CD4-positive, alpha-beta T cell (primary cell): ENCODE measurements around the gene FUBP3. TPM values are rescaled to one million over a fixed set of nuclear protein-coding genes. Genes with fewer than 3 reads are reported as not detected.

Source experiments
- ATAC-seq: fragments of 200-7000 bp; cut with Tn5 transposase; one replicate; pipeline ENCODE4 v1.10.0; 2022; ENCODE audit warnings: mild to moderate bottlenecking; ENCODE audit not compliant: poor library complexity
- CTCF ChIA-PET: fragments of 350-600 bp; sonication (Branson Sonifier 250); formaldehyde crosslinking; loops from one replicate; lab custom pipeline; 2021; ENCODE audit warnings: antibody characterized with exemption, inconsistent platforms; lab: Charles Lee
- POLR2A ChIA-PET: fragments of 350-600 bp; sonication (Branson Sonifier 250); formaldehyde crosslinking; loops from one replicate; lab custom pipeline; 2021; ENCODE audit warnings: antibody characterized with exemption, inconsistent platforms; lab: Charles Lee
- DNase-seq, 14 experiments: peaks; one replicate each; pipeline ENCODE4 v3.0.0-alpha.2; 2013 to 2020; ENCODE audit warnings: mixed read lengths in 2 of 14
- H3K27ac ChIP-seq, 2 donors: one replicate each; pipeline versions ENCODE4 v1.5.1 to v1.7.0; 2013; ENCODE audit warnings: low read length in 2 of 2, low read depth in 1 of 2, mild to moderate bottlenecking in 1 of 2
- H3K27me3 ChIP-seq, 2 experiments: 1 replicate in 1 of 2; 2 replicates in 1 of 2; pipeline versions ENCODE4 v1.6.1 to v1.7.0; 2013; ENCODE audit warnings: low read length in 2 of 2, control low read depth in 1 of 2, mild to moderate bottlenecking in 1 of 2, moderate library complexity in 1 of 2; ENCODE audit not compliant: insufficient read depth in 2 of 2, control insufficient read depth in 1 of 2
- H3K36me3 ChIP-seq: one replicate; pipeline ENCODE4 v1.6.1; 2013; ENCODE audit warnings: low read length, control low read depth; ENCODE audit not compliant: insufficient read depth
- H3K4me1 ChIP-seq: one replicate; pipeline ENCODE4 v1.6.1; 2013; ENCODE audit warnings: low read length, control low read depth; ENCODE audit not compliant: insufficient read depth
- H3K4me3 ChIP-seq: one replicate; pipeline ENCODE4 v1.5.1; 2013; ENCODE audit warnings: mild to moderate bottlenecking, low read length, moderate library complexity
- H3K9me3 ChIP-seq, 2 experiments: 1 replicate in 1 of 2; 2 replicates in 1 of 2; pipeline versions ENCODE4 v1.6.1 to v1.7.0; 2013; ENCODE audit warnings: low read length in 2 of 2, mild to moderate bottlenecking in 2 of 2, control low read depth in 1 of 2, moderate library complexity in 1 of 2; ENCODE audit not compliant: control insufficient read depth in 1 of 2, insufficient read depth in 1 of 2
- H3K27ac Mint-ChIP-seq: one replicate; pipeline ENCODE4 v1.8.0; 2020; ENCODE audit warnings: mixed read lengths
- H3K27me3 Mint-ChIP-seq: one replicate; pipeline ENCODE4 v1.8.0; 2021; ENCODE audit warnings: mixed read lengths
- H3K36me3 Mint-ChIP-seq: one replicate; pipeline ENCODE4 v1.8.0; 2021; ENCODE audit warnings: low read depth, mixed read lengths
- H3K4me1 Mint-ChIP-seq: one replicate; pipeline ENCODE4 v1.8.0; 2021; ENCODE audit warnings: low read depth, mixed read lengths
- H3K4me3 Mint-ChIP-seq: one replicate; pipeline ENCODE4 v1.8.0; 2020; ENCODE audit warnings: mild to moderate bottlenecking, mixed read lengths
- H3K9me3 Mint-ChIP-seq: one replicate; pipeline ENCODE4 v1.8.0; 2020; ENCODE audit warnings: mixed read lengths
- CTCF ChIP-seq: fragments of 200-600 bp; IDR thresholded peaks from one replicate; pipeline ENCODE4 v1.8.0; 2022; ENCODE audit warnings: antibody characterized with exemption, mild to moderate bottlenecking
- intact Hi-C, 2 experiments: fragments of 100-400 bp; cut with DNase I in 1 of 2; cut with micrococcal nuclease in 1 of 2; formaldehyde crosslinking; loops; one replicate each; pipeline versions ENCODE4 v1.15.1 to v1.9.0; 2023 to 2025; cut with DNase I, micrococcal nuclease
- total RNA-seq, 174 experiments: library from RNA in 2 of 174; stranded (reverse) in 2 of 174; gene quantifications; one replicate each; pipeline ENCODE4 v1.2.3 and lab custom pipeline; 2021 to 2026

The FUBP3 gene
- total RNA-seq, 2 experiments from 2014 or later = 21.2 to 30.2 TPM

GRCh38 chr9:130610862-130611707 lies 31.7 kb downstream of the FUBP3 start:
- Mint-ChIP-seq H3K4me3 (no peak overlapping the region), H3K4me1 (no peaks in the 10 kb centered on the region), H3K36me3 (peaks cover 86% of the 10 kb centered on the region), H3K27ac (no peak overlapping the region), H3K9me3 (no peaks in the 10 kb centered on the region), H3K27me3 (no peaks in the 10 kb centered on the region)
- TF ChIP-seq CTCF = no peak
- ATAC-seq (no peak), DNase-seq (no peak)
- intact Hi-C loops = no loop called here
- ChIA-PET POLR2A (no interaction called here), CTCF (no interaction called here)
- no peaks in the 10 kb centered on the region for H3K27me3 ChIP-seq
- H3K27ac ChIP-seq = no peak overlapping the region
- H3K9me3 ChIP-seq = no peaks in the 10 kb centered on the region
- H3K36me3 ChIP-seq = peaks cover 66% of the 10 kb centered on the region
- H3K4me1 ChIP-seq = no peaks in the 10 kb centered on the region
- no peak overlapping the region for H3K4me3 ChIP-seq

- Mint-ChIP-seq H3K27ac (no peak overlapping the region), H3K36me3 (peaks cover 96% of the 10 kb centered on the region), H3K4me3 (no peak overlapping the region), H3K27me3 (no peaks in the 10 kb centered on the region), H3K9me3 (no peaks in the 10 kb centered on the region), H3K4me1 (no peaks in the 10 kb centered on the region)
- CTCF ChIA-PET = no interaction called here
- no peak for TF ChIP-seq CTCF
- H3K36me3 ChIP-seq = peaks cover 92% of the 10 kb centered on the region
- DNase-seq (no peak), ATAC-seq (no peak)
- intact Hi-C loops = no loop called here
- H3K27ac ChIP-seq = no peak overlapping the region
- no peak overlapping the region for H3K4me3 ChIP-seq
- no peaks in the 10 kb centered on the region for H3K27me3 ChIP-seq
- H3K9me3 ChIP-seq = no peaks in the 10 kb centered on the region
- H3K4me1 ChIP-seq = no peaks in the 10 kb centered on the region
- POLR2A ChIA-PET = no interaction called here
These were observed 37.1 kb downstream of the FUBP3 start for GRCh38 chr9:130616451-130616850.

GRCh38 chr9:130623466-130623865 lies 44.1 kb downstream of the FUBP3 start:
- H3K36me3 ChIP-seq = peaks cover 86% of the 10 kb centered on the region
- ATAC-seq (no peak), DNase-seq (no peak)
- H3K4me3 ChIP-seq = no peak overlapping the region
- intact Hi-C loops = no loop called here
- Mint-ChIP-seq H3K27me3 (no peaks in the 10 kb centered on the region), H3K27ac (no peak overlapping the region), H3K36me3 (peaks cover 90% of the 10 kb centered on the region), H3K4me3 (no peak overlapping the region), H3K4me1 (no peaks in the 10 kb centered on the region), H3K9me3 (no peaks in the 10 kb centered on the region)
- ChIA-PET CTCF (no interaction called here), POLR2A (no interaction called here)
- H3K27me3 ChIP-seq = no peaks in the 10 kb centered on the region
- TF ChIP-seq CTCF = no peak
- H3K27ac ChIP-seq = no peak overlapping the region
- no peaks in the 10 kb centered on the region for H3K9me3 ChIP-seq
- H3K4me1 ChIP-seq = no peaks in the 10 kb centered on the region
